MM.1S (cell line): ENCODE data around the gene SUCLG1.
"Not testable (repeated sequence)": the region's sequence is repeated elsewhere in the genome, so short reads cannot be mapped to it uniquely, and the experiment has no call there.

Experiments
- DNase-seq: peaks from one replicate; pipeline ENCODE4 v3.0.0-alpha.2; 2015
- H2AFZ ChIP-seq: fragments of 300-600 bp; sonication (generic); 2 replicates; pipeline ENCODE4 v1.6.0; 2016; ENCODE audit warnings: antibody characterized with exemption, low read length
- H3F3A ChIP-seq: fragments of 300-600 bp; sonication (generic); 2 replicates; pipeline ENCODE4 v1.6.1; 2016; ENCODE audit warnings: mild to moderate bottlenecking, antibody characterized with exemption, low read length, moderate library complexity, mixed read lengths; ENCODE audit not compliant: insufficient read depth
- H3K27ac ChIP-seq: fragments of 300-600 bp; sonication (generic); 2 replicates; pipeline ENCODE4 v1.5.1; 2016; ENCODE audit warnings: mild to moderate bottlenecking, low read length
- H3K27me3 ChIP-seq: fragments of 300-600 bp; sonication (generic); replicated peaks from 2 replicates; pipeline ENCODE4 v1.6.0; 2016; ENCODE audit warnings: low read length; ENCODE audit not compliant: insufficient read depth
- H3K36me3 ChIP-seq: fragments of 300-600 bp; sonication (generic); replicated peaks from 2 replicates; pipeline ENCODE4 v1.6.1; 2016; ENCODE audit warnings: mild to moderate bottlenecking, low read length, mixed read lengths; ENCODE audit not compliant: insufficient read depth
- H3K4me1 ChIP-seq: fragments of 300-600 bp; sonication (generic); 2 replicates; pipeline ENCODE4 v1.6.1; 2016; ENCODE audit warnings: low read length, mixed read lengths
- H3K4me2 ChIP-seq: fragments of 300-600 bp; sonication (generic); 2 replicates; pipeline ENCODE4 v1.6.0; 2016; ENCODE audit warnings: low read depth, low read length
- H3K4me3 ChIP-seq: fragments of 300-600 bp; sonication (generic); 2 replicates; pipeline ENCODE4 v1.5.1; 2016; ENCODE audit warnings: low read length, mixed read lengths
- H3K79me2 ChIP-seq: fragments of 300-600 bp; sonication (generic); 2 replicates; pipeline ENCODE4 v1.6.1; 2016; ENCODE audit warnings: mixed run types, low read length, mixed read lengths
- H3K9ac ChIP-seq: fragments of 300-600 bp; sonication (generic); 2 replicates; pipeline ENCODE4 v1.6.1; 2016; ENCODE audit warnings: low read length, mixed read lengths
- H3K9me2 ChIP-seq: fragments of 300-600 bp; sonication (generic); replicated peaks from 2 replicates; pipeline ENCODE4 v1.6.1; 2016; ENCODE audit warnings: mild to moderate bottlenecking, low read length, mixed read lengths; ENCODE audit not compliant: insufficient read depth
- H3K9me3 ChIP-seq: fragments of 300-600 bp; sonication (generic); replicated peaks from 2 replicates; pipeline ENCODE4 v1.6.1; 2016; ENCODE audit warnings: mild to moderate bottlenecking, low read length, mixed read lengths; ENCODE audit not compliant: insufficient read depth
- H4K20me1 ChIP-seq: fragments of 300-600 bp; sonication (generic); 2 replicates; pipeline ENCODE4 v1.6.1; 2016; ENCODE audit warnings: mild to moderate bottlenecking, low read length, moderate library complexity, mixed read lengths; ENCODE audit not compliant: insufficient read depth
- CTCF ChIP-seq: fragments of 300-600 bp; sonication (generic); IDR thresholded peaks from 2 replicates; pipeline ENCODE4 v1.5.1; 2016; ENCODE audit warnings: antibody characterized with exemption, low read length, mixed read lengths
- EZH2 ChIP-seq: fragments of 300-600 bp; sonication (generic); optimal IDR thresholded peaks from 2 replicates; pipeline ENCODE3; 2017; ENCODE audit warnings: low read depth, mild to moderate bottlenecking, antibody characterized with exemption, low read length, mixed read lengths
- EZH2phosphoT487 ChIP-seq: fragments of 300-600 bp; sonication (generic); IDR thresholded peaks from 2 replicates; pipeline ENCODE4 v1.6.1; 2018; ENCODE audit warnings: antibody characterized with exemption, low read length

Gene SUCLG1

GRCh38 chr2:84474176-84474575 lies 15.1 kb upstream of the SUCLG1 start:
- Histone ChIP-seq H3K36me3 (no peaks in the 10 kb centered on the region), H3F3A (no peaks in the 10 kb centered on the region), H3K9ac (no peak overlapping the region), H3K4me1 (no peaks in the 10 kb centered on the region), H3K4me3 (no peak overlapping the region), H3K9me3 (no peaks in the 10 kb centered on the region), H2AFZ (no peak overlapping the region), H3K27me3 (no peaks in the 10 kb centered on the region), H3K4me2 (no peak overlapping the region), H3K27ac (no peak overlapping the region), H3K79me2 (no peaks in the 10 kb centered on the region), H3K9me2 (no peaks in the 10 kb centered on the region), H4K20me1 (no peaks in the 10 kb centered on the region)
- TF ChIP-seq EZH2phosphoT487 (no peak), CTCF (no peak), EZH2 (no peak)
- DNase-seq = no peak

DNA sequence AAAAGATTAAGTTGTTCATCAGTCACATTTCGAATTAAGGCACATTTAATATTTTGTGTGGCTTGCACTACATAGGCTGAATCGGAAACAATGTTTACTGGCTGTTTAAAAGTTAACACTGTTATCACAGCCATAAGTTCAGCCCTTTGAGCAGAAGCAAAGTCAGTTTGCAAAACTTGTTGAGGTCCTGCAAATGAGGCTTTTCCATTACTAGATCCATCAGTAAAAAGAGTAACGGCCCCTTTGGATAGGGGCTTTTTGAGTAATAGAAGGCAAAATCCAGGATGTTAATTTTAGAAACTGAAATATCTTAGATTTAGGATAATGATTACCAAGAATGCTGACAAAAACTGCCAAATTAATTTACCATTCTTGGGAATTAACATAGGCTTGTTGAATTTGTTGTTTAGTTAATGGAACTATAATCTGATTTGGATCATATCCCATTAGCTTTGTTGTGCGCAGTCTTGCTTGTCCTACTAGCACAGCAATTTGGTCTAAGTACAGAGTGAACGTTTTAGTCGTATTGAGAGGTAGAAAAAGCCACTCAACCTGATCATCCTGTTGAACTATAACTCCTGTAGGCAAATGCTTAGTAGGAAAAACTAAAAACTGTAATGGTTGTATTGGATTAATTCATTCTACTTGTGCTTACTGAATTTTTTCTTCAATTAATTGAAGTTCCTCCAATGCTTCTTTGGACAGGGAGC lies 13.9 kb upstream of the SUCLG1 start:
- H3K27ac ChIP-seq = no peak overlapping the region
- H4K20me1 ChIP-seq = no peaks in the 10 kb centered on the region
- no peaks in the 10 kb centered on the region for H3F3A ChIP-seq
- no peaks in the 10 kb centered on the region for H3K9me3 ChIP-seq
- H3K9ac ChIP-seq = no peak overlapping the region
- no peaks in the 10 kb centered on the region for H3K27me3 ChIP-seq
- no peak overlapping the region for H3K4me2 ChIP-seq
- no peak for DNase-seq
- no peaks in the 10 kb centered on the region for H3K79me2 ChIP-seq
- no peak overlapping the region for H3K4me3 ChIP-seq
- no peaks in the 10 kb centered on the region for H3K36me3 ChIP-seq
- no peaks in the 10 kb centered on the region for H3K9me2 ChIP-seq
- no peaks in the 10 kb centered on the region for H3K4me1 ChIP-seq
- TF ChIP-seq EZH2phosphoT487 (no peak), EZH2 (no peak), CTCF (no peak)
- H2AFZ ChIP-seq = no peak overlapping the region

DNA sequence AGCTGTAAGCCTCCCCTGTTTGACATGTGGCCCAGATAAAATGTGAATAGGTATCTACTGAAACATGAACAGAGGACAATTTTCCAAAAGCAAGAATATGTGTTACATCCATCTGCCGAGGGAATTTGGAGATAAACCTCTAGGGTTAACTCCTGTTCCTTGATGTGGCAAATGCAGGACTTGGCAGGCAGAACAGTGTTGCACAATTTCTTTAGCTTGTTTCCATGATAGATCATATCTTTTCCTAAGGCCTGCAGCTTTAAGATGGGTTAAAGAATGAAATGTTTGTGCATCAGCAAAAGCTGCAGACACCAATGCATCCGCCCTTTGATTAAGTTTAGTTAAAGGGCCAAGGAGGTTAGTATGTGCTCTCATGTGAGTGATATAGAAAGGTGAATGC lies 13.3 kb upstream of the SUCLG1 start:
- not testable (repeated sequence) for H3K4me1 ChIP-seq, H3K4me2 ChIP-seq, H3K9ac ChIP-seq, H3K27me3 ChIP-seq, H3K4me3 ChIP-seq, DNase-seq, H3K79me2 ChIP-seq, H3K36me3 ChIP-seq, H3K9me3 ChIP-seq, H4K20me1 ChIP-seq, H2AFZ ChIP-seq, H3F3A ChIP-seq, H3K27ac ChIP-seq, H3K9me2 ChIP-seq

DNA sequence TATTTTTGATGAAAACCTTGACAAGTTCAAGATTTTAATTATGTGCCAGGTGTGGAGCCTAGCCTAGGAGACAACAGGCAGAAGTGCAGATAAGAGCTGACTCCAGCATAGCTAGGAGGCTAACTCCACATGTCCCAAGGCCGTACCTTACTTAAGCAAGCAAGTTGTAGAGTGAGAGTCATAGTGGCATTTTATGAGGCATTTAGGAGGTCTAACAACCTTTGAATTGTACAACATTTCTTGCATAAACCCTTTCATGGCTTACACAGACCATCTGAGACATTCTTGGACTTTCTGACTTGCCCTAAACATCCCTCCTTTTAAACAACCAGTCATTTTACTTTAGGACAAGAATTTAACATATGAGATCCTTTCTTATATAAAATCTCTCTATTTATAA lies 8.3 kb upstream of the SUCLG1 start:
- no peak for DNase-seq
- Histone ChIP-seq H3K9ac (no peak overlapping the region), H3F3A (no peaks in the 10 kb centered on the region), H3K9me3 (no peaks in the 10 kb centered on the region), H3K36me3 (no peaks in the 10 kb centered on the region), H3K9me2 (no peaks in the 10 kb centered on the region), H3K4me3 (no peak overlapping the region), H3K27ac (no peak overlapping the region), H3K4me1 (no peaks in the 10 kb centered on the region), H4K20me1 (no peaks in the 10 kb centered on the region), H3K79me2 (no peaks in the 10 kb centered on the region), H2AFZ (no peak overlapping the region), H3K4me2 (no peak overlapping the region), H3K27me3 (no peaks in the 10 kb centered on the region)
- no peak for TF ChIP-seq CTCF
- TF ChIP-seq EZH2 = no peak
